K562 treated with DMSO at 1 percent for 12 hours (cell line): ENCODE data around the gene CYB5A. TPM values are rescaled to one million over a fixed set of nuclear protein-coding genes. Genes with fewer than 3 reads are reported as not detected.

Experiments
- total RNA-seq: library from RNA; unstranded; fragments of 300-600 nt; gene quantifications from 2 replicates; pipeline ENCODE4 v1.2.3, GENCODE V29; 2022; ENCODE audit not compliant: insufficient read depth

The CYB5A gene
- 15.6 and 18.6 TPM in 2 replicates for total RNA-seq

GRCh38 chr18:74291771-74292540 lies at the start of gene CYB5A:
TSS of gene CYB5A (minus strand) at chr18:74291963. CDS start at chr18:74291875, 88 bp downstream.

GRCh38 chr18:74315464-74316256 lies 23.9 kb upstream of the CYB5A start, which contains the start of gene C18orf63:
TSS of gene C18orf63 (plus strand) at chr18:74315839. CDS start at chr18:74317866, 2,027 bp downstream.

Other genes with a start within 250 kb of the CYB5A start
- not detected in 2 replicates for gene FBXO15, start 144.1 kb downstream of the CYB5A start, total RNA-seq
- gene TIMM21, start 143.4 kb downstream of the CYB5A start, total RNA-seq: 12.2 and 19.7 TPM in 2 replicates
- gene C18orf63, start 23.9 kb upstream of the CYB5A start, total RNA-seq: not detected in 2 replicates
- gene DIPK1C, start 165.3 kb upstream of the CYB5A start, total RNA-seq: 0.89 and 1.4 TPM in 2 replicates
- 48.5 and 63.0 TPM in 2 replicates for gene CNDP2, start 204.4 kb upstream of the CYB5A start, total RNA-seq
- gene CNDP1, start 242.5 kb upstream of the CYB5A start, total RNA-seq: not detected in 2 replicates